Esophagus muscularis mucosa (tissue), 4 donors: ENCODE data around the gene TMEM126A.

Source experiments
- CTCF ChIP-seq, 3 experiments: fragments of 200-600 bp in 2 of 3; fragments of 450-650 bp in 1 of 3; sonication (generic) in 2 of 3; IDR thresholded peaks; one replicate each; pipeline ENCODE4 v1.5.1; 2017 to 2019; ENCODE audit warnings: antibody characterized with exemption in 3 of 3, mild to moderate bottlenecking in 2 of 3, moderate library complexity in 1 of 3
- EP300 ChIP-seq: sonication (generic); formaldehyde crosslinking; IDR thresholded peaks from one replicate; pipeline ENCODE4 v1.6.1; 2017; ENCODE audit warnings: antibody characterized with exemption
- POLR2A ChIP-seq: fragments of 450-650 bp; IDR thresholded peaks from one replicate; pipeline ENCODE4 v1.6.1; 2017; ENCODE audit warnings: antibody characterized with exemption, moderate library complexity, mild to moderate bottlenecking, low read depth
- POLR2AphosphoS5 ChIP-seq, 2 donors: sonication (generic); formaldehyde crosslinking; IDR thresholded peaks; one replicate each; pipeline ENCODE4 v1.6.1; 2017; ENCODE audit warnings: antibody characterized with exemption in 2 of 2

- no peak for TF ChIP-seq CTCF (IDR thresholded peaks at IDR 0.05)
- no peak for TF ChIP-seq POLR2A
- TF ChIP-seq POLR2AphosphoS5 (IDR thresholded peaks at IDR 0.05), result no peak
- TF ChIP-seq EP300, result no peak
These were observed 4.6 kb upstream of the TMEM126A start for GRCh38 chr11:85643191-85643614.
